NCI-H1694 treated with DMSO at 0.1 percent for 48 hours (cell line): Measurements from ENCODE around the gene GRIN1.
"Not testable (repeated sequence)": the region's sequence is repeated elsewhere in the genome, so short reads cannot be mapped to it uniquely, and the experiment has no call there.

Experiments
- DNase-seq: peaks from one replicate; lab custom pipeline; 2025; lab: John Stamatoyannopoulos, UW

Gene GRIN1

DNA sequence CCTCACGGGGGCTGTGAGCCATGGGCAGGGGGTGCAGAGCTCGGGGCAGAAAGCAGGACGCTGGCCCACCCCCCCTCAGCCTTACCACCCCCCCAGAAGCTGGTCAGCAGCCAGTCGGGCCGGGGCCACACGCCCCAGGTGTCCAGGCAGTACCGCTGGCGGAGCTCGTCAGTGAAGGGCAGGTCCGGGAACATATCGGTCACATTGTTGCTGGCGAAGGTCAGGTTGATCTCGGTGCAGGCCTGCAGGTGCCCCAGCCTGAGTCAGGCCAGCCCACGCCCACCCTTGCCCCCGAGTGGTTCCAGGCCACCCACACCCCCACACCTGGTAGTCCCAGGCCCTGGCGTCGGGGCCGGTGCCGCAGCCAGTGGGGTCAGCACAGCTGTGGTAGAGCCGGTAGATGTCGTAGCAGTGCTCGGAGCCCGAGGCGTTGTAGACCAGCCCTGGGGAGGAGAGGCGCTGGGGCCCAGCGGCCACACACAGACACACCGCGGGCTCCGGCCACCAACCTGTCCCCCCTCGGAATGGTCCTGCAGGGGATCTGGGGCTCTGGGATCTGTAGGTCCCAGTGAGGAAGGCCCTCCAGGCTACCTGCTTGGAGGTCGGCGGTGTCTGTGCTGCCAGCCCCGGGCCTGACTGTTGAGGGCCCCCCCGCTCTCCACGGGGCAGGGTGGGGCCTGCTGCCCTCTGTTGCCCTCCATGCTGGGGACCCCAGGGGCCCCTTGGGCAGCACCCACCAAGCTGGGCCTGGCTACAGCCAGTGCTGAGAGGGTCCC is 27.0 kb upstream of the GRIN1 start:
- DNase-seq, result no peak

DNA sequence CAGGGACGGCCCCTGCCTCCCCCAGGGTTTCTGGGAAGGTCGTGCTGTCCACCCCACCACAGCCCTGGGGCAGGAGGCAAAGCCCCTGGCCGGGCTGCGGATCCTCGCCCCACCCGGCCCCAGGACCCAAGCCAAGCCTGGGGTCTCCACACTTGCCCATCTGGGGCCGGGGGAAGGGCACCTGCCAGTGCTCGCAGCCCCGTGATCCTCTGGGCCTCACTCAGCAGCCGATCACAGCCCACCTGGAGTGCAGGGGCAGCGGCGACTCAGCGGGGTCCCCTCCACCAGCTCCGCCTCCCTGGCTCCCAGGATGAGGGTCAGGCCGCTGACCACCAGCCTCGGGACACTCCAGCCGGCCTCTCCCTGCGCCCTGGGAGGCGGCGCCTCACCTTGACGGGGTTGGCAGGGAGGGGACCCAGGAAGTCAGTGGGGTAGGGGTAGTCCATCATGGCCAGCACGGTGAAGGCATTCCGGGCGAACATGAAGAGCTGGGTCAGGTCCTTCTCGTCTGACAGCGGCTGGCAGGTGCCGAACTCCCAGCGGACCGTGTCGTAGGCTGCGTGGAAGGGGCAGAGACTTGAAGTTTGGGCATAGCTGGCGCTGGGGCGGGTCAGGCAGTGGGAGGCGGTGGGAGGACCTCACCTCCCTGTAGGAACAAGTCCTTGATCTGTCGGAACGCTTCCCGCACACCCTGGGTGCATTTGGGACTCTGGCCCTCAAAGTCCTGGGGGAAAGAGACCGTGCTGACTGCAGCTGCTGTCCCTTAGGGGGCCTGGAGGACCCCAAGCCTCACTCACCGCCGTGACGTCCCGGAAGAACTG is 26.2 kb upstream of the GRIN1 start:
- DNase-seq, result no peak

DNA sequence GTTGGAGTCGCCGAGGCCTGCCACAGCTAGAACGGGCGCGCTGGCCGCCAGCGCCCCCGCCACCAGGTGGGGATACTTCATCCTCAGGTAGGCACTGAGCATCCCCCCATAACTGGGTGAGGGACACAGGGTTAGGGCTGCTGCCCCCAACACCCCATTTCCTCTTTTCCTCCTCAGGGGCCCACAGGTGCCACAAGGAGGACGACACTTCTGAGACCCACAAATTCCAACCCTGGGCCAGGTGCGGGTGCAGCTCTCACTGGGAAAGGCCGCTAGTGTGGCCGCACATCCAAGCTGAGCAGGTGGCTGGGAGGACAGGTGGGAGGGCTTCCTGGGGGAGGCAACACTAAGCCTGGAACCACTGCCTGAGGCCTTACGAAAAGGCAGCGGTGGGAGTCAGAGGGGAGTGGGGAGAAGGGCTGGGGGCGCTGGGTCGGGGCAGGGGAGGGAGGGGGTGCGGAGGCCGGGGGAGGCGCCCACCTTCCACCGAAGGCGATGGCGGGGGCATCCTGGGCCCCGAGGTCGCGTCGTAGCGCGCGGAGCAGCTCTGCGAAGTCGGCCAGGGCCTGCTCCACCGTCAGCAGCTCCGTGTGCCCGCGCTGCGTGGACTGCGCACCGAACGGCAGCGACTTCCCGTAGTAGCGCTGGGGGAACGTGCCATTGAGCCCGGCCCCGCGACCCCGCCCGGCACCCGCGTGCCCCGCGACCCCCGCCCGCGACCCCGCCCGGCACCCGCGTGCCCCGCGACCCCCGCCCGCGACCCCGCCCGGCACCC is 25.4 kb upstream of the GRIN1 start:
- DNase-seq, result no peak

DNA sequence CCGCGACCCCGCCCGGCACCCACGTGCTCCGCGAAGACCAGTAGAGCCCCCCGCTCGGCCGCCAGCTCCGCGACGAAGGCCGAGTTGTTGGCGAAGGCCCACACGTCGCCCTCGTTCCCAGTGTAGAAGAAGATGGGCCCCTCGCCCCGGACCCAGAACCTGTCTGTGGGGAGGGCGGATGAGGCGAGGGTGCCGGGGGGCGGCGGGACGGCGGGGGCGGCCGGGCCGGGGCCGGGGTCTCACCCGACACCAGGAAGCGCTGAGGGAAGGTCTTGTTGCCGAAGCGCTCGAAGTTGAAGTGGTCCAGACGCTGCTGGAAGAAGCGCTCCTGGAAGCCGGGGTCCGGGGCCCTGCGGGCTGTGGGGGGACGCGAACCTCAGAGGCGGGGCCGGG is 24.7 kb upstream of the GRIN1 start:
- no peak for DNase-seq

DNA sequence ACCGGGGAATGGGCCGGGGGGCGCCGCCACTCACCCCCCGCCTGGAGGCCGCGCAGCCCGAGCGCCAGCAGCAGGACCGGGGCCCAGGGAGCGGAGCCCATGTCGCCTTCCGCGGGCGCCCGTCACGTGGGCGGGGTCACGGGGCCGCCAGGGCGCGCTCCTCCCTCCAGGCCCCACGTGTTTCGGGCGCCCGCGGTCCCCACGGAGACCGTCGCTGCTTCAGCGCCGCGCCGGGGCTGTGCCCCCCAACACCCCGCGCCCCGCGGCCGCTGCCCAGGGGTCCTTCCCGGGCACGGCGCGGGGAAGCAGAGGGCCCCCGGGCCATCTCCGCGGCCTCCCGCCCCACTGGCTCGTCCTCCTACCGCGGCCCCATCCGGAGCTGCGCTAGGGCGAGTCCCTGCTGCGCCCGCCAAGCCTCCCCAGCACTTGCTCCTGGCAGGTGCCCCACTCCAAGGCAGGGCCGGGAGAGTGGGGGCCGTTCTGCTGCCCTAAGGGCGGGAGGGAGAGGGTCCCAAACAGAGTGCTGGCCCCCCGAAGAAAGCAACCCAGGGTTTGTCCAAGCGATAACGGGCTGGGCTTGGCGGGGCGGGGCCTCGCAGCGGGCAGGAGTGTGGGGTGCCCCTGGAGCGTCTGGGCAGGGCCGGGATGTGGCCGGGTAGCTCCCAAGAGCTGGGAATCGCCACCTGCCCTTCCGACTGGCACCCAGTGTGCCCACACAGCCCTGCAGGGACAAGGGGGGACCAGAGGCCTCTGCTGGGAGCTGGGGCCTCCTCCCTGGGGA is 24.2 kb upstream of the GRIN1 start, which contains the start of gene DPP7:
DPP7 (minus strand) TSS at position 121 of the 781 bp plus-strand sequence; CDS start at position 101, 20 bp downstream.
- DNase-seq, result peak; percentile 7

DNA sequence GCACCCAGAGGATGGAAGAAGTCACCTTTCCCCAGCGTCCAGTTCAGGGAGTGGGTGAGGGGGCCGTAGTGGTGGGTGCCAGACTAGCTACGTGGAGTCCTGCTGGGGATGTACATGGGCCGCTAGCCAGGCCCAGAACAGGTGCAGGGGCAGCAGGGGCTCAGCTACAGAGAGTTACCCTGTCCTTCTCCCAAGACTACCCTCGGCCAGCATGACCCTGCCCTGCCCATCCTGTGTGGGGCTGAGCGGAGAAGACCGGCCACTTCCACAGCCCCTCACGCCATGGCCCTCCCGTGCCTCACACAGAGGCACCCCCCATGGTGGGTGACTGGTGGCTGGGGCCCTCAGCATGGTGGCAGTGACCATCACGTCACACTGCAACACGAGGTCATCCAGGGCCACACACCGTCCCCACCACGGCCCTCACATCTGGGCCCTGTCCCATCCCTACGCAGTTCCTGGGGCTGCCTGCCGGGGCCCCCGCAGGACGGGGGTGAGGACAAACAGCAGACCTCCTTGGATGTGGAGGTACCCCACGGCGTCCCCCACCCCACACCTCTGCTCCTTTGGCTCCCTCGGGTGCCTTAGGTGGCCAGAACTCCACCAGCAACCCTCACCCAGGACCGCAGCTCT is 23.4 kb upstream of the GRIN1 start:
- DNase-seq, result no peak

DNA sequence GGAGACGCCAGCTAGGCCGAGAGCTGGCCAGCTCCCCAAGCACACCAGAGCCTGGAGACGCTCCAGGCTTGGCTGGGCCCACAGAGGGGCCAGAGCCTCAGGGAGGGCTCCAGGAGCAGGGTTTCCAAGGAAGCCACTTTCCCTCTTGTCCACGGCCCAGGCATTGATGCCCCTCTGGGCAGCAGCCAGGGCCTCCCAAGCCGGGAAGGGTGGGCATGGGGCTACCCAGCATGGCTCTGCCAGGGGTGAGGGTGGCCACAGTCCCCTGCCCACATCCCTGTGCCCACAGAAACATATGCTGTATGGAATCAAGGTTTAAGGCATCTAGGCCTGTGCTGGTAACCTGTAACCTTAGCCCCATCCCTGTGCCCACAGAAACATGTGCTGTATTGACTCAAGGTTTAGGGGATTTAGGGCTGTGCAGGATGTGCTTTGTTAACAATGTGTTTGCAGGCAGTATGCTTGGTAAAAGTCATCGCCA is 22.9 kb upstream of the GRIN1 start:
- no peak for DNase-seq

DNA sequence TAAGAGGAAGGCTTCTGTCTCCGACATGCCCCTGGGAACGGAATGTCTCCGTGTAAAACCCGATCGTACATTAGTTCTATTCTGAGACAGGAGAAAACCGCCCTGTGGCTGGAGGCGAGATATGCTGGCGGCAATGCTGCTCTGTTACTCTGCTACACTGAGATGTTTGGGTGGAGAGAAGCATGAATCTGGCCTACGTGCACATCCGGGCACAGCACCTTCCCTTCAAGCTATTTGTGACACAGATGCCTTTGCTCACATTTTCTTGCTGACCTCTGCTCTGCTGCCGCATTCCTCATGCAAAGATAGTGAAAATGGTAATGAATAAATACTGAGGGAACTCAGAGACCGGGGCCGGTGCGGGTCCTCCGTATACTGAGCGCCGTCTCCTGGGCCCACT is 22.2 kb upstream of the GRIN1 start:
- no peak for DNase-seq

DNA sequence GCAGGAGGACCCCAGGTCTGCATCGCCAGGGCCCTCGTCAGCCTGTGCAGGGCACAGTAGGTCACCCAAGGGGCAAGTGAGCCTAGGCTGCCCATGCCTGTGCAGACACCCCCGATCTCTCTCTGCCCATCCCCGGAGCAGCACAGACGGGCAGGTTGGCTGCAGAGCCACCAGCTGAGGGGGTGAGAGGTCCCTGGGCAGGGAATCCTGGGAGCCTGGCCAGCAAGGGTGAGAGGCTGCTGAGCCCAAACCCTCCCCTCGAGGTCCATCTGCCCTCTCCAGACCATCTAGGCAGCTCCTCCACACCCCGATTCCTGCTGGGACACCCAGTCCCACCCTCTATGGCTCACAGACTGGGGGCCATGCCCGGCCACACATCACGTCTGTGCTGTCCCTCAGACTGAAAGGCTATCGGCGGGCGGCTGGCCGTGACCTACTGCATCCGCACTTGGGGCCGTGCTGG is 21.7 kb upstream of the GRIN1 start:
- DNase-seq, result no peak

DNA sequence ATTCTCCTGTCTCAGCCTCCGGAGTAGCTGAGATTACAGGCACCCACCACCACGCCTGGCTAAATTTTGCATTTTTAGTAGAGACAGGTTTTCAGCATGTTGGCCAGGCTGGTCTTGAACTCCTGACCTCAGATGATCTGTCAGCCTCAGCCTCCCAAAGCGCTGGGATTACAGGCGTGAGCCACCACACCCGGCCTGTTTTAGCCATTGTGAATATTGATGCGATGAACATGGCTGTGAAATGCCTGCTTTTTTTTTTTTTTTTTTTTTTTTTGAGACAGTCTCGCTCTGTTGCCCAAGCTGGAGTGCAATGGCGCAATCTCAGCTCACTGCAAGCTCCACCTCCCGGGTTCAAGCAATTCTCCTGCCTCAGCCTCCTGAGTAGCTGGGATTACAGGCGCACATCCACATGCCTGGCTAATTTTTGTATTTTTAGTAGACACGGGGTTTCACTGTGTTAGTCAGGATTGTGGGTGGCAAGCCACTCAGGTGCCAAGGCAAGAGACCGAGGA is 20.8 kb upstream of the GRIN1 start:
- not testable (repeated sequence) for DNase-seq

DNA sequence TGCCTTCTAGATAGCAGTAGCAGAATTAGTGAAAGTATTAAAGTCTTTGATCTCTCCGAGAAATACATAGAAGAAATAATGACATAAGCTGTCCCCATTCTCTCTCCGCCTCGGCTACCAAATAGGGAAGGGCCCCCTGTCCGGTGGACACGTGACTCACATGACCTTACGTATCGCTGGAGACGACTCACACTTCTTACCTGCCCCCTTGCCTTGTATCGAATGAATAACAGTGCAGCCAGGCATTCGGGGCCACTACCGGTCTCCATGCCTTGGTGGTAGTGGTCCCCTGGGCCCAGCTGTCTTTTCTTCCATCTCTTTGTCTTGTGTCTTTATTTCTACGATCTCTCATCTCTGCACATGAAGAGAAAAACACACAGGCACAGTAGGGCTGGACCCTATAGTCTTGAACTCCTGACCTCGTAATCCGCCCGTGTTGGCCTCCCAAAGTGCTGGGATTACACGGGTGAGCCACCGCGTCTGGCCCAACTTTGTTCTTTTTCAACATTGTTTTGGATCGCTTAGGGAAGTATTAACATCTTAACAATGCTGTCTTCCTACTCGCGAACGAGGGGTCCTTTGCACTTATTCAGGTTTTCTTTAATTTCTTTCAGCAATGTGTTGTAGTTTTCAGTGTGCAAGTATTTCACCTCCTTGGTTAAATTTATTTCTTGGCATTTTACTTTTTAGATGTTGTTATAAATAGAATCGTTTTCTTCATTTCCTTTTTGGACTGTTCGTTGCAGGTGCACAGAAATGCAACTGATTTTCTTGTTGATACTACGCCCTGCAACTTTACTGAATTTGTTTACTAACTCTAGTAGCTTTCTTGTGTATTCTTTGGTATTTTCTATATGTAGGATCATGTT is 16.8 kb upstream of the GRIN1 start:
- not testable (repeated sequence) for DNase-seq

DNA sequence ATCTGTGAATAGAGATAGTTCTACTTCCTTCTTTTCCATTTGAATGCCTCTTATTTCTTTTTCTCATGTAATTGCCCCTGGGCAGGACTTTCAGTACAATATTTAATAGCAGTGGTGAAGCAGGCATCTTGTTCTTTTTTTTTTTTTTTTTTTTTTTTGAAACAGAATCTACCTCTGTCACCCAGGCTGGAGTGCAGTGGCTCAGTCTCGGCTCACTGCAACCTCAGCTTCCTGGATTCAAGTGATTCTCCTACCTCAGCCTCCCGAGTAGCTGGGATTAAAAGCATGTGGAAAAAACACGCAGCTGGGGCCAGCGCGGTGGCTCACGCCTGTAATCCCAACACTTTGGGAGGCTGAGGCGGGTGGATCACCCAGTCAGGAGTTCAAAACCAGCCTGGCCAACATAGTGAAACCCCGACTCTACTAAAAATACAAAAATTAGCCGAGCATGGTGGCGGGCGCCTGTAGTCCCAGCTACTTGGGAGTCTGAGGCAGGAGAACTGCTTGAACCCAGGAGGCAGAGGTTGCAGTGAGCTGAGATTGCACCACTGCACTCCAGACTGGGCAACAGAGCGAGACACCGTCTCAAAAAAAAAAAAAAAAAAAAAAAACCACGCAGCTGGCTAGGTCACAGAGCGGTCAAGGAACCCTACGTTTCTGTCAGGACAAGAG is 16.0 kb upstream of the GRIN1 start:
- DNase-seq, result not testable (repeated sequence)

DNA sequence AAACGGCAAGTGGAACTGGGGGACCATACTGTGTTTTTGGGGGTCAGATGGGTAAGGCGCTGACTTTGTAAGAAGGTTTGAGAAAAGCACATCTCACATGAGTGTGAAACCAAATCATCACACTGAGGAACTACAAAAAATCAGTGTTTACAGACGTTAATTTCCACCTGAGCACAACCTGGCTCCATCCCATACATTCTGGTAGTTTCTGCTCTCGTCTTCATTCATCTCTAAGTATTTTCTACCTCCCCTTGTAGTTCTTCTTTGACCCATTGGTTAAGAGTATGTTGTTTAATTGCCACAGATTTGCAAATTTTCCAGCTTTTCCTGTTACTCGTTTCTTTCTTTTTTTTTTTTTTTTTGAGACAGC is 15.5 kb upstream of the GRIN1 start:
- no peak for DNase-seq

DNA sequence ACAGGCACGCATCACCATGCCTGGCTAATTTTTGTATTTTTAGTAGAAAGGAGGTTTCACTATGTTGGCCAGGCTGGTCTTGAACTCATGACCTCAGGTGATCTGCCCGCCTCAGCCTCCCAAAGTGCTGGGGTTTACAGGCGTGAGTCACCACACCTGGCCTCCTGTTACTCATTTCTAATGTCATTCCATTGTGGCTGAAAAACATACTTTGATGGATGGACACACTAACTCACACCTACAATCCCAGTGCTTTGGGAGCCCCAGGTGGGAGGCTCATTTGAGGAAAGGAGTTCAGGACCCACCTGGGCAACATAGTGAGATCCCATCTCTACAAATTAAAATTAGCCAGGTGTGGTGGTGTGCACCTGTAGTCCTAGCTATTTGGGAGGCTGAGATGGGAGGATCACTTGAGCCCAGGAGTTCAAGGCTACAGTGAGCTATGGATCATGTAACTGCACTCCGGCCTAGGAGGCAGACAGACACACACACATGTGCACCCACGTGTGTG is 14.9 kb upstream of the GRIN1 start:
- not testable (repeated sequence) for DNase-seq

DNA sequence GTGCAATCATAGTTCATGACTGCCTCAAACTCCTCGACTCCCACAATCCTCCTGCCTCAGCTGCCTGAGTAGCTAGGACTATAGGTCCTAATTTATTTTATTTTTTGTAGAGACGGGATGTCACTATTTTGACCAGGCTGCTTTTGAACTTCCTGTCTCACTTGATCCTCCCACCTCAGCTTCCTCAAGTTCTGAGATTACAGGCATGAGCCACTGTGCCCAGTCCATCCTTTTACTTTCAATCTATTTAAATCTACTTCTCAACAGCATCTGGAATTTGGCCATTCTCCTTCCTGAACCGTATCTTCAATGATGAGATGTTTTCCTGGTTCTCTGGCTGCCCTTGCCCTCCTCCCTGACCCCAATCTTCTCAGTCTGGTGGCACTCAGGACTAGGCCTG is 12.2 kb upstream of the GRIN1 start:
- DNase-seq, result no peak

DNA sequence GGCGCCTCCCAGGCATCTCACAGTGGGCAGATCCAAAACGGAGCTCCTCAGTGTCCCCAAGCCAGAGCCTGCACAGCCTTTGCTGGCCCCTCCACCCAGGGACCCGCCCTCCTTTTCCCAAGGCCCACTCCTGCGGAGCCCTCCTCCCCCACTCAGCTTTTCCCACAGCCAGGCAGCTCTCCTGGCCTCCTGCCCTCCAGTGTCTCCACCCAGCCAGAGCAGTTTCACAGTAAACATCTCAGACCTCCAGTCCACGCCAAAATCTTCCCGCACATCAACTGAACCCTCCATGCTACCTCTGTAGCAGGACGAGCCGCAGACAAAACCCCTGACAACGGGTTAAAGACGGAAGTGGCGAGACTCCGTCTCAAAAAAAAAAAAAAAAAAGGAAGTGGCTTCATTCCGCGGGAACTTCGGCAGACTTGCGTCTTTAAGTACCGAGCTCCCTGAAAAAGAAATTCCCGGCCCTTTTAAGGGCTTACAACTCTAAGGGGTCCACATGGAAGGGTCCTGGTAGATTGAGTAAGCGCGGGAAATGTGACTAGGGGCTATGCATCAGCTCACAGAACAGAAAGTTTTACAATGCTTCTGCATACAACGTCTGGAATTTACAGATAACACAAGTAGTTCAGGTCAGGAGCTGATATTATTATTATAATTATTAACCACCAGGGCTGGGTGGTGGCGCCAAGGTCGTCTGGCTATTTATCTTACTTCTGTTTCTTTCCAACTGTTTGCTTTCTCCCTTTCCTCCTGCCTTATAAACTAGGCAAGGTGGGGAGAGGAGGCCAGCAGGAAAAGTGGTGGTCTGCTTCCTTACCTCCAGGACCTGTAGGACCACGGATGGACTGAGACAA is 11.4 kb upstream of the GRIN1 start:
- DNase-seq, result no peak

DNA sequence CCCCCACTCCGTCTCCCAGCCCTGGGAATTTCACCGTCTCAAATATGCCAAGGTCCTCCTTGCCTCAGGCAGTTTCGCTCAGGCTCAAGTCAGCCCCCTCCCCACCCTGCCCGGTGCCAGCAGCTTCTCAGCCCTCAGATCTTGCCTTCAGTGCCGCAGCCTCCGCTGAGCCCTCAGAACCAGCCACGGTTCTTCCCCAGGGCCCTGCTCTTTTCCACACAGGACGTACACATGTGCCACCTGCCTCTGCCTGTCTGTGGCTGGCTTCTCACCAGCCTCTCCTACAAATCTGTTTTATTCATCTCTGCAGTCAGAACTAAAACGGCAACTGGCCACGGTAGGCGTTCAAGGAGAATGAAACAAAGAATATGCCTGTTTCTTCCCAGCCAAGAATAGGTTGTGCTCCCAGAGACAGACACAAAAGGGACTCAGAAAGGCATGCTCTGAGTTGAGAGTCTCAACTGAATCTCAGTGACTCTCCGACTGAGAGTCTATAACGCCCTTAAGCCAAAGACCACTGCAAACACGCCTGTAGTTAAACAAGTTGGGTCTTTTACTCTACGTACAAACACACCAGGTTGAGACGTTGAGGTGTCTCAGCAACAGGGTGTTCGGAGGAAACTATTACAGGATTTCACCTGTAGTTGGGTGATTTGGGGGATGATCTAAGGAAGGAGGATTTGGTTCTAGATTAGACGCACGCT is 10.6 kb upstream of the GRIN1 start:
- no peak for DNase-seq
